H1 (cell line): ENCODE results near the gene RGS8. TPM values are rescaled to one million over a fixed set of nuclear protein-coding genes. Genes with fewer than 3 reads are reported as not detected.
A peak's percentile ranks its signal among the peaks of the same experiment; 100 is the strongest.

Experiments used
- CTCF ChIA-PET: fragments of 300-600 bp; sonication (Branson Sonifier 250); formaldehyde crosslinking; loops from one replicate; lab custom pipeline; 2021; ENCODE audit not compliant: partially characterized antibody; lab: Charles Lee
- POLR2A ChIA-PET: fragments of 300-600 bp; sonication (Branson Sonifier 250); formaldehyde crosslinking; loops from one replicate; lab custom pipeline; 2021; ENCODE audit warnings: inconsistent platforms; ENCODE audit not compliant: partially characterized antibody; lab: Charles Lee
- DNase-seq, 2 experiments: peaks; one replicate each; pipeline versions ENCODE4 v3.0.0 to v3.0.0-alpha.2; 2010 to 2022; ENCODE audit warnings: low spot score in 2 of 2, low read depth in 1 of 2, mixed read lengths in 1 of 2
- FAIRE-seq: peaks from 2 replicates; lab custom pipeline; 2011; peaks lifted over from hg19 to GRCh38; lab: Jason Lieb, UNC
- H2AFZ ChIP-seq: 2 replicates; pipeline ENCODE4 v1.8.1; 2012; ENCODE audit warnings: low read length, inconsistent platforms
- H2AK5ac ChIP-seq: 2 replicates; pipeline ENCODE4 v1.6.1; 2013; ENCODE audit warnings: low read depth, low read length
- H2BK120ac ChIP-seq: replicated peaks from 2 replicates; pipeline ENCODE3; 2013; ENCODE audit warnings: low read depth, low read length, inconsistent platforms
- H2BK12ac ChIP-seq: 2 replicates; pipeline ENCODE4 v1.6.1; 2013; ENCODE audit warnings: low read depth, low read length
- H2BK15ac ChIP-seq: 2 replicates; pipeline ENCODE4 v1.6.1; 2013; ENCODE audit warnings: low read length
- H2BK20ac ChIP-seq: 2 replicates; pipeline ENCODE4 v1.6.1; 2013; ENCODE audit warnings: low read length
- H2BK5ac ChIP-seq: 2 replicates; pipeline ENCODE4 v1.6.1; 2013; ENCODE audit warnings: low read depth, low read length
- H3K14ac ChIP-seq: 2 replicates; pipeline ENCODE4 v1.6.1; 2013; ENCODE audit warnings: inconsistent platforms; ENCODE audit not compliant: insufficient read length
- H3K18ac ChIP-seq: 2 replicates; pipeline ENCODE4 v1.6.1; 2013; ENCODE audit warnings: low read length; ENCODE audit errors: extremely low read depth
- H3K23ac ChIP-seq: 2 replicates; pipeline ENCODE4 v1.6.1; 2013; ENCODE audit warnings: inconsistent platforms; ENCODE audit not compliant: insufficient read length
- H3K23me2 ChIP-seq: 2 replicates; pipeline ENCODE4 v1.6.1; 2013; ENCODE audit warnings: low read depth, low read length
- H3K27ac ChIP-seq: 2 replicates; pipeline ENCODE4 v1.6.1; 2011; ENCODE audit warnings: low read depth, low read length, inconsistent platforms
- H3K27me3 ChIP-seq, 4 experiments: replicated peaks in 1 of 4; 1 replicate in 1 of 4; 2 replicates in 3 of 4; pipeline versions ENCODE4 v1.6.1 to v1.8.1; 2011 to 2013; ENCODE audit warnings: low read length in 3 of 4, mild to moderate bottlenecking in 3 of 4, inconsistent platforms in 2 of 4, mixed read lengths in 2 of 4, moderate library complexity in 1 of 4; ENCODE audit not compliant: control insufficient read depth in 3 of 4, insufficient read depth in 3 of 4; ENCODE audit errors: extremely low read depth in 1 of 4
- H3K36me3 ChIP-seq, 4 experiments: 2 replicates each; pipeline versions ENCODE4 v1.6.1 to v1.8.1; 2011 to 2013; ENCODE audit warnings: mild to moderate bottlenecking in 4 of 4, low read length in 3 of 4, moderate library complexity in 2 of 4, control low read depth in 1 of 4, inconsistent platforms in 1 of 4; ENCODE audit not compliant: insufficient read depth in 4 of 4, control insufficient read depth in 2 of 4
- H3K4ac ChIP-seq: replicated peaks from 2 replicates; pipeline ENCODE3; 2013; ENCODE audit warnings: low read length, low read depth, mixed read lengths, inconsistent platforms; ENCODE audit not compliant: insufficient read length
- H3K4me1 ChIP-seq, 4 experiments: replicated peaks in 1 of 4; 1 replicate in 1 of 4; 2 replicates in 3 of 4; pipeline versions ENCODE4 v1.6.1 to v1.8.1; 2011 to 2013; ENCODE audit warnings: low read length in 3 of 4, inconsistent platforms in 2 of 4, mixed read lengths in 1 of 4; ENCODE audit not compliant: insufficient read depth in 4 of 4, control insufficient read depth in 3 of 4
- H3K4me2 ChIP-seq, 2 experiments: 2 replicates each; pipeline versions ENCODE4 v1.6.1 to v1.8.1; 2011 to 2013; ENCODE audit warnings: low read depth in 2 of 2, low read length in 2 of 2, control low read depth in 1 of 2, inconsistent platforms in 1 of 2, mild to moderate bottlenecking in 1 of 2; ENCODE audit not compliant: insufficient read depth in 1 of 2
- H3K4me3 ChIP-seq, 4 experiments: fragments of 200-600, 300-600 bp in 1 of 4; sonication (generic), shearing (Covaris generic), sonication (Bioruptor Twin) in 1 of 4; 2 replicates each; pipeline versions ENCODE4 v1.5.1 to v1.8.1; 2011 to 2016; ENCODE audit warnings: low read length in 4 of 4, low read depth in 3 of 4, control low read depth in 2 of 4, inconsistent platforms in 2 of 4, mild to moderate bottlenecking in 2 of 4, mixed read lengths in 1 of 4, moderate library complexity in 1 of 4; ENCODE audit not compliant: insufficient read depth in 2 of 4; ENCODE audit errors: extremely low read depth in 1 of 4
- H3K56ac ChIP-seq: replicated peaks from 2 replicates; pipeline ENCODE3; 2013; ENCODE audit warnings: low read depth, mild to moderate bottlenecking, mixed read lengths, low read length, inconsistent platforms; ENCODE audit not compliant: insufficient read length
- H3K79me1 ChIP-seq: 2 replicates; pipeline ENCODE4 v1.6.1; 2013; ENCODE audit warnings: low read depth, low read length, control low read depth
- H3K79me2 ChIP-seq, 2 experiments: 2 replicates each; pipeline versions ENCODE4 v1.6.1 to v1.8.1; 2012 to 2013; ENCODE audit warnings: low read length in 2 of 2, mild to moderate bottlenecking in 2 of 2, inconsistent platforms in 1 of 2; ENCODE audit not compliant: insufficient read depth in 2 of 2, control insufficient read depth in 1 of 2
- H3K9ac ChIP-seq, 4 experiments: replicated peaks in 1 of 4; 1 replicate in 1 of 4; 2 replicates in 3 of 4; pipeline versions ENCODE4 v1.6.1 to v1.8.1; 2011 to 2013; ENCODE audit warnings: low read depth in 3 of 4, low read length in 3 of 4, control low read depth in 2 of 4, mild to moderate bottlenecking in 2 of 4, moderate library complexity in 2 of 4, inconsistent platforms in 1 of 4; ENCODE audit errors: extremely low read depth in 1 of 4
- H3K9me3 ChIP-seq, 2 experiments: 2 replicates each; pipeline versions ENCODE4 v1.6.1 to v1.8.1; 2012 to 2013; ENCODE audit warnings: mild to moderate bottlenecking in 2 of 2, moderate library complexity in 2 of 2, control low read depth in 1 of 2, inconsistent platforms in 1 of 2, low read depth in 1 of 2, low read length in 1 of 2, mixed read lengths in 1 of 2; ENCODE audit not compliant: insufficient read depth in 2 of 2
- H4K20me1 ChIP-seq, 2 experiments: replicated peaks in 1 of 2; 2 replicates each; pipeline versions ENCODE3 to v1.8.1; 2011 to 2013; ENCODE audit warnings: inconsistent platforms in 2 of 2, low read length in 2 of 2, mild to moderate bottlenecking in 1 of 2; ENCODE audit not compliant: insufficient read depth in 2 of 2, control insufficient read depth in 1 of 2
- H4K5ac ChIP-seq: 2 replicates; pipeline ENCODE4 v1.6.1; 2013; ENCODE audit warnings: low read length, low read depth, mixed read lengths, inconsistent platforms; ENCODE audit not compliant: insufficient read length
- H4K8ac ChIP-seq: 2 replicates; pipeline ENCODE4 v1.8.0; 2013; ENCODE audit warnings: mild to moderate bottlenecking, moderate library complexity, low read length, inconsistent platforms; ENCODE audit not compliant: insufficient read depth; ENCODE audit errors: extremely low read depth
- H4K91ac ChIP-seq: replicated peaks from 2 replicates; pipeline ENCODE3; 2013; ENCODE audit warnings: low read length, mixed read lengths, inconsistent platforms; ENCODE audit not compliant: insufficient read length
- CBX5 ChIP-seq: fragments of 300-800, 300-1000 bp; sonication (generic); IDR thresholded peaks from 2 replicates; pipeline ENCODE4 v1.7.1; 2016; ENCODE audit warnings: antibody characterized with exemption, low read length, low read depth
- CHD2 ChIP-seq: IDR thresholded peaks from 2 replicates; pipeline ENCODE4 v1.6.1; 2012; ENCODE audit warnings: low read length, improper control_type of control experiment
- CTBP2 ChIP-seq: IDR thresholded peaks from 2 replicates; pipeline ENCODE4 v1.7.0; 2011; ENCODE audit warnings: borderline replicate concordance, mild to moderate bottlenecking, moderate library complexity, mixed read lengths, low read length; ENCODE audit not compliant: insufficient read depth, insufficient read length
- JUND ChIP-seq: IDR thresholded peaks from 2 replicates; pipeline ENCODE4 v1.6.1; 2011; ENCODE audit warnings: mild to moderate bottlenecking, improper control_type of control experiment, low read length
- MAFK ChIP-seq: IDR thresholded peaks from 2 replicates; pipeline ENCODE4 v1.6.1; 2012; ENCODE audit warnings: low read depth, mild to moderate bottlenecking, improper control_type of control experiment, low read length
- SIX5 ChIP-seq: IDR thresholded peaks from 2 replicates; pipeline ENCODE4 v1.6.1; 2011; ENCODE audit warnings: mild to moderate bottlenecking, low read depth, low read length
- SRF ChIP-seq: IDR thresholded peaks from 2 replicates; pipeline ENCODE4 v1.6.1; 2011; ENCODE audit warnings: mild to moderate bottlenecking, low read depth, low read length, moderate library complexity
- SUZ12 ChIP-seq: fragments of 200-600 bp; sonication (generic); IDR thresholded peaks from 2 replicates; pipeline ENCODE4 v1.6.1; 2012; ENCODE audit warnings: mild to moderate bottlenecking, inconsistent platforms, low read length, moderate library complexity, mixed read lengths
- WGBS, 2 experiments: shearing (Covaris generic) in 1 of 2; methylation state at CpG; one replicate each; pipeline versions ENCODE4 v1.1.6 to v1.1.7; 2013 to 2015; ENCODE audit warnings: low lambda C conversion rate in 2 of 2, mixed read lengths in 2 of 2, inconsistent platforms in 1 of 2, low coverage in 1 of 2, missing lambda C conversion rate in 1 of 2; ENCODE audit not compliant: insufficient replicate concordance in 2 of 2, insufficient coverage in 1 of 2, insufficient read length in 1 of 2; ENCODE audit errors: extremely low coverage in 1 of 2, missing lambda C conversion rate in 1 of 2; 5-methylcytosine and 5-hydroxymethylcytosine counted together
- polyA plus RNA-seq, 7 experiments: library from polyadenylated mRNA; depleted of rRNA in 3 of 7; stranded (reverse) in 5 of 7; unstranded in 2 of 7; fragments of >200 nt in 5 of 7; fragments of 200-250 nt in 2 of 7; gene quantifications; 1 replicate in 5 of 7; 2 replicates in 1 of 7; 4 replicates in 1 of 7; pipeline versions ENCODE4 v1.2.1 to v1.2.3, GENCODE V29; 2011 to 2013; ENCODE audit warnings: missing spikeins in 2 of 7, mixed read lengths in 2 of 7
- total RNA-seq: library from RNA; stranded (reverse); fragmentation: NEBNext Ultra II Directional; extraction: Animal tissue kit (Norgen Biotek cat#: 25700); gene quantifications from 2 replicates; pipeline ENCODE4 v1.2.1, GENCODE V29; 2021
- TF ChIP-seq, protein P1 (sequence below), 3 experiments: IDR thresholded peaks; 1 replicate in 2 of 3; 2 replicates in 1 of 3; pipeline versions ENCODE4 v1.5.1 to v1.6.1; 2011; ENCODE audit warnings: low read length in 3 of 3, mild to moderate bottlenecking in 3 of 3, inconsistent platforms in 2 of 3, low read depth in 1 of 3, moderate library complexity in 1 of 3; ENCODE audit not compliant: insufficient read depth in 1 of 3; ENCODE audit errors: control extremely low read depth in 1 of 3

The RGS8 gene
- total and polyA plus RNA-seq, 2 of the 8 experiments (the other 6 are each of a cell fraction or from before 2014, with no cell fraction given) = 0.13 to 0.23 TPM

DNA sequence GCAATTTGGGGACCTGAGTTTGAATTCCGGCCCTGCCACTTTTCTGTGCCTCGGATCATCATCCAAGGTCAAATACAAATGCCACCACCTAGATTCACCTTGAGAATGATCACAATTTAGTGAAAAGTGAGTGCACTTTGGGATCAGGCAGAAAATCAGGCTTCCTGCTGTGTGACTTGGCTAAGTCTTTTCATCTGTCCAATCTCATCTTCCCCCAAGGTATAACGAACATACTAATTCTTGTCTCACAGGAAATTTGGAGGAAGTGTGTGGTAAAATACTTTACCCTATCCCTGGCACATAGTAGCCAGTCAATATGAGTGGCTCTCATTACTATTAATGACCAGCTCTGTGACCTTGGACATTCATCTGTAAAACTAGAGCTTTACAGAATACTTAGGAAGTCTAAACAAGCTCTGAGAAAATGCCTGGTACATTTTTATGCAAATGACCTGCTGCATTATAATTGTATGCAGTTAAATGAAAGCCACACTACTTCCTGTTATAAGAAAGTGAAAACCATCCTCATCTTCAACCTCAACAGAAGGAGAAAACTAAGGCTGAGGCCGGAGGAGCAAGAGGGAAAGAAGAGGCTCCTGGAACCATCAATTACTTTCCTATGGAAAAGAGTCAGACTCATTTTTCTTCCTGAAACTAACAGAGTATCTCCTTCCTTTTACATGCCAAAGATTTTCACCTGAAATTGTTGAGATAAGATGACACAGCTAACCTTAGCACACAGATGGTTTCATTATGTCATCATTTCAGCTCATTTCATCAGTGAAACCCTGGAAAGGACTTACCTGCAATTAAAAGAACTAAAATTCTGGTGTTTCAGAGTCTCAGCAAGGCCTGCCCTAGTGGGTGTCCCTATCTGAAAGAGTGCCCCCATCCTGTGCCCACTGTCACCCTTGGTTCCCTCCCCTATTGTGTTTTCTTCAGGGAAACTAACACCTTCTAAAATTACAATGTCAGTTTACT lies 32.6 kb upstream of the RGS8 start:
- H3K79me1 ChIP-seq = no peaks in the 10 kb centered on the region
- H3K56ac ChIP-seq = no peak overlapping the region
- no peak overlapping the region for H3K23ac ChIP-seq
- H3K14ac ChIP-seq = no peak overlapping the region
- H3K23me2 ChIP-seq = no peaks in the 10 kb centered on the region
- 91% methylated on average over 4 of the region's 4 CpGs; no CpG with 5 or more reads in 1 of the 2 experiments for WGBS, 2 experiments
- H4K5ac ChIP-seq = no peak overlapping the region
- no peaks in the 10 kb centered on the region for H4K20me1 ChIP-seq
- no peak overlapping the region for H3K9ac ChIP-seq
- CTCF ChIA-PET = interaction anchor here (0.9 to 1.7 kb wide), 5 partner anchors 55 to 94 kb away, joined by 3 to 4 read pairs (median 4); no protein-coding TSS in a partner anchor
- no peaks in the 10 kb centered on the region for H3K9me3 ChIP-seq
- POLR2A ChIA-PET = interaction anchor here (1.3 kb wide), 1 partner anchor 14 kb away, joined by 5 read pairs; no protein-coding TSS in a partner anchor
- no peak overlapping the region for H4K8ac ChIP-seq
- no peaks in the 10 kb centered on the region for H3K27me3 ChIP-seq
- no peak overlapping the region for H2BK12ac ChIP-seq
- peaks cover 0 to 3% (median 0%) of the 10 kb centered on the region in 4 experiments; a peak in 1 of 7 replicates for H3K4me1 ChIP-seq
- no peak overlapping the region for H2BK120ac ChIP-seq
- no peak for DNase-seq
- no peak overlapping the region for H2BK15ac ChIP-seq
- H3K18ac ChIP-seq = no peak overlapping the region
- no peak overlapping the region for H3K4me3 ChIP-seq
- H3K27ac ChIP-seq = no peak overlapping the region
- no peaks in the 10 kb centered on the region for H3K79me2 ChIP-seq
- no peak overlapping the region for H2AK5ac ChIP-seq
- no peak overlapping the region for H2BK5ac ChIP-seq
- H2BK20ac ChIP-seq = no peak overlapping the region
- peak overlapping the region; percentile 23; the same call in 1 of the 2 replicates for H2AFZ ChIP-seq
- no peak for FAIRE-seq
- H3K36me3 ChIP-seq = no peaks in the 10 kb centered on the region
- no peak overlapping the region for H4K91ac ChIP-seq
- H3K4me2 ChIP-seq = no peak overlapping the region
- no peak overlapping the region for H3K4ac ChIP-seq
- no peak for TF ChIP-seq CBX5
- TF ChIP-seq SUZ12 = no peak
- TF ChIP-seq, protein P1, sequence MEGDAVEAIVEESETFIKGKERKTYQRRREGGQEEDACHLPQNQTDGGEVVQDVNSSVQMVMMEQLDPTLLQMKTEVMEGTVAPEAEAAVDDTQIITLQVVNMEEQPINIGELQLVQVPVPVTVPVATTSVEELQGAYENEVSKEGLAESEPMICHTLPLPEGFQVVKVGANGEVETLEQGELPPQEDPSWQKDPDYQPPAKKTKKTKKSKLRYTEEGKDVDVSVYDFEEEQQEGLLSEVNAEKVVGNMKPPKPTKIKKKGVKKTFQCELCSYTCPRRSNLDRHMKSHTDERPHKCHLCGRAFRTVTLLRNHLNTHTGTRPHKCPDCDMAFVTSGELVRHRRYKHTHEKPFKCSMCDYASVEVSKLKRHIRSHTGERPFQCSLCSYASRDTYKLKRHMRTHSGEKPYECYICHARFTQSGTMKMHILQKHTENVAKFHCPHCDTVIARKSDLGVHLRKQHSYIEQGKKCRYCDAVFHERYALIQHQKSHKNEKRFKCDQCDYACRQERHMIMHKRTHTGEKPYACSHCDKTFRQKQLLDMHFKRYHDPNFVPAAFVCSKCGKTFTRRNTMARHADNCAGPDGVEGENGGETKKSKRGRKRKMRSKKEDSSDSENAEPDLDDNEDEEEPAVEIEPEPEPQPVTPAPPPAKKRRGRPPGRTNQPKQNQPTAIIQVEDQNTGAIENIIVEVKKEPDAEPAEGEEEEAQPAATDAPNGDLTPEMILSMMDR (IDR thresholded peaks at IDR 0.05; ENCODE audit: control extremely low read depth in 1 of 3, insufficient read depth in 1 of 3, low read depth in 1 of 3, low read length in 3 of 3) = no peak
- no peak for TF ChIP-seq CHD2
- TF ChIP-seq JUND = no peak
- TF ChIP-seq MAFK = no peak
- no peak for TF ChIP-seq SIX5
- no peak for TF ChIP-seq SRF
- TF ChIP-seq CTBP2 = no peak
